Adrenal gland (tissue), 5 donors: ENCODE data around the gene TMEM26.

Source experiments
- CTCF ChIP-seq, 6 experiments: fragments of 450-650 bp in 4 of 6; fragments of 200-600 bp in 2 of 6; sonication (generic) in 1 of 6; IDR thresholded peaks; 1 replicate in 5 of 6; 2 replicates in 1 of 6; pipeline versions ENCODE4 v1.5.1 to v1.8.0; 2016 to 2021; ENCODE audit warnings: antibody characterized with exemption in 6 of 6, mild to moderate bottlenecking in 2 of 6, moderate library complexity in 1 of 6
- POLR2A ChIP-seq, 2 donors: fragments of 450-650 bp; IDR thresholded peaks; one replicate each; pipeline ENCODE4 v1.6.1; 2017; ENCODE audit warnings: antibody characterized with exemption in 2 of 2, mild to moderate bottlenecking in 2 of 2, moderate library complexity in 1 of 2
- donor health status: DM: no; HTN: no; CAD: no.

GRCh38 chr10:61423178-61423577, 30.0 kb downstream of the TMEM26 start:
- TF ChIP-seq CTCF (IDR thresholded peaks at IDR 0.05) (no peak), POLR2A (IDR thresholded peaks at IDR 0.05) (no peak)
